ENCODE results near the gene SLC6A5. TPM values are rescaled to one million over a fixed set of nuclear protein-coding genes. Genes with fewer than 3 reads are reported as not detected.
"Not testable (repeated sequence)": the region's sequence is repeated elsewhere in the genome, so short reads cannot be mapped to it uniquely, and the experiment has no call there.

SLC6A5 gene
- total and polyA plus RNA-seq, 10 of the 15 experiments (the other 5 are each of a cell fraction or from before 2014, with no cell fraction given) = 0.01 TPM; not detected in 9

GRCh38 chr11:20566115-20566514 lies 33.3 kb upstream of the SLC6A5 start:
- H3K27me3 ChIP-seq (replicated peaks in 1 of 2; ENCODE audit: control insufficient read depth in 2 of 2, insufficient read depth in 2 of 2, low read length in 1 of 2); intact Hi-C loops (cut with micrococcal nuclease; ENCODE audit: unreplicated experiment); H3K79me2 ChIP-seq (ENCODE audit: control insufficient read depth, insufficient read depth, low read length); SMC1A ChIA-PET (ENCODE audit: uncharacterized antibody, unreplicated experiment); POLR2A ChIA-PET; RAD21 ChIA-PET (ENCODE audit: unreplicated experiment); H3K4me1 ChIP-seq (ENCODE audit: control insufficient read depth, insufficient read depth, low read length); H3K4me3 ChIP-seq; CTCF ChIA-PET; in situ Hi-C loops (cut with MboI); FAIRE-seq; ATAC-seq; DNase-seq (ENCODE audit: low read depth, low spot score); H3K4me2 ChIP-seq (ENCODE audit: control insufficient read depth, insufficient read depth); H2AFZ ChIP-seq (ENCODE audit: control insufficient read depth, low read depth, low read length); BruUV-seq (replicated peaks); H4K20me1 ChIP-seq (ENCODE audit: control insufficient read depth, insufficient read depth); H3K27ac ChIP-seq (ENCODE audit: control insufficient read depth, insufficient read depth); H3K36me3 ChIP-seq (ENCODE audit: control insufficient read depth in 2 of 2, insufficient read depth in 2 of 2, low read length in 1 of 2); H3K9ac ChIP-seq (ENCODE audit: control insufficient read depth, insufficient read depth, low read length); H3K9me3 ChIP-seq (replicated peaks; ENCODE audit: control insufficient read depth, insufficient read depth, low read length): not testable (repeated sequence)
- WGBS (ENCODE audit: insufficient coverage, insufficient replicate concordance, low lambda C conversion rate, missing lambda C conversion rate) = 21% methylated on average over 4 of the region's 4 CpGs

- no peak for FAIRE-seq
- no peak overlapping the region for H3K4me2 ChIP-seq (ENCODE audit: control insufficient read depth, insufficient read depth)
- no TSS peak for BruUV-seq (replicated peaks)
- no peak for DNase-seq (ENCODE audit: low read depth, low spot score)
- no peaks in the 10 kb centered on the region for H4K20me1 ChIP-seq (ENCODE audit: control insufficient read depth, insufficient read depth)
- H3K9ac ChIP-seq (ENCODE audit: control insufficient read depth, insufficient read depth, low read length) = no peak overlapping the region
- ChIA-PET RAD21 (ENCODE audit: unreplicated experiment) (no interaction called here), SMC1A (ENCODE audit: uncharacterized antibody, unreplicated experiment) (interaction anchor here (0.7 kb wide), 1 partner anchor 42 kb away, joined by 3 read pairs; no protein-coding TSS in a partner anchor), POLR2A (no interaction called here), CTCF (no interaction called here)
- H3K4me3 ChIP-seq = no peak overlapping the region
- H3K9me3 ChIP-seq (replicated peaks; ENCODE audit: control insufficient read depth, insufficient read depth, low read length) = no peaks in the 10 kb centered on the region
- no peak overlapping the region for H3K27ac ChIP-seq (ENCODE audit: control insufficient read depth, insufficient read depth)
- ATAC-seq = no peak
- TF ChIP-seq ESRRA (IDR thresholded peaks at IDR 0.05; ENCODE audit: low read length) (no peak), RFX5 (IDR thresholded peaks at IDR 0.05; ENCODE audit: low read depth, low read length) (no peak), CBX3 (IDR thresholded peaks at IDR 0.05; ENCODE audit: borderline replicate concordance, low read depth) (no peak), FOS (IDR thresholded peaks at IDR 0.05; ENCODE audit: borderline replicate concordance, extremely low read depth, insufficient read length) (no peak), DPF2 (IDR thresholded peaks at IDR 0.05) (no peak), CEBPZ (IDR thresholded peaks at IDR 0.05; ENCODE audit: low read depth, low read length) (no peak), TCF3 (IDR thresholded peaks at IDR 0.05; ENCODE audit: borderline replicate concordance, insufficient read depth, low read depth, low read length) (no peak), GABPA (IDR thresholded peaks at IDR 0.05; ENCODE audit: low read depth) (no peak), BMI1 (IDR thresholded peaks at IDR 0.05; ENCODE audit: borderline replicate concordance) (no peak), YY1 (IDR thresholded peaks at IDR 0.05; ENCODE audit: low read depth, low read length) (no peak), RAD51 (IDR thresholded peaks at IDR 0.05) (no peak), SREBF2 (IDR thresholded peaks at IDR 0.05; ENCODE audit: low read length) (no peak), ZNF622 (IDR thresholded peaks at IDR 0.05) (no peak)
- in situ Hi-C loops (cut with MboI) = no loop called here
- intact Hi-C loops (cut with micrococcal nuclease; ENCODE audit: unreplicated experiment) = no loop called here
- 49% methylated on average over 5 of the region's 5 CpGs for WGBS (ENCODE audit: insufficient coverage, insufficient replicate concordance, low lambda C conversion rate, missing lambda C conversion rate)
- H3K27me3 ChIP-seq (replicated peaks in 1 of 2; ENCODE audit: control insufficient read depth in 2 of 2, insufficient read depth in 2 of 2, low read length in 1 of 2) = no peaks in the 10 kb centered on the region
- H3K36me3 ChIP-seq (ENCODE audit: control insufficient read depth in 2 of 2, insufficient read depth in 2 of 2, low read length in 1 of 2) = no peaks in the 10 kb centered on the region
- no peak overlapping the region for H2AFZ ChIP-seq (ENCODE audit: control insufficient read depth, low read depth, low read length)
- no peaks in the 10 kb centered on the region for H3K79me2 ChIP-seq (ENCODE audit: control insufficient read depth, insufficient read depth, low read length)
- no peaks in the 10 kb centered on the region for H3K4me1 ChIP-seq (ENCODE audit: control insufficient read depth, insufficient read depth, low read length)
These were observed 32.6 kb upstream of the SLC6A5 start for GRCh38 chr11:20566591-20567434.

Measured in GM12878 (cell line).